HepG2 (cell line): ENCODE results near the gene MFSD12. TPM values are rescaled to one million over a fixed set of nuclear protein-coding genes. Genes with fewer than 3 reads are reported as not detected.

Source experiments
- AGO1 ChIP-seq: fragments of 200-400 bp; formaldehyde crosslinking; IDR thresholded peaks from 2 replicates; pipeline ENCODE4 v1.6.1; 2017; ENCODE audit warnings: mild to moderate bottlenecking, low read depth, low read length, moderate library complexity; ENCODE audit not compliant: poor library complexity, severe bottlenecking
- BRD4 ChIP-seq: sonication (generic); formaldehyde crosslinking; IDR thresholded peaks from 2 replicates; pipeline ENCODE4 v1.4.0; 2020; ENCODE audit warnings: missing genetic modification reagents
- HNRNPH1 ChIP-seq: fragments of 200-400 bp; formaldehyde crosslinking; optimal IDR thresholded peaks from 2 replicates; pipeline ENCODE3; 2017; ENCODE audit warnings: mild to moderate bottlenecking, low read depth, low read length
- PITX1 ChIP-seq: sonication (generic); formaldehyde crosslinking; IDR thresholded peaks from 2 replicates; pipeline ENCODE4 v1.5.1; 2020; ENCODE audit warnings: mild to moderate bottlenecking, missing genetic modification reagents
- REPIN1 ChIP-seq: sonication (generic); formaldehyde crosslinking; IDR thresholded peaks from 2 replicates; pipeline ENCODE4 v1.8.0; 2022; ENCODE audit warnings: missing genetic modification reagents, low read depth, mild to moderate bottlenecking, borderline replicate concordance
- SIN3B ChIP-seq: fragments of 150-350 bp; IDR thresholded peaks from 2 replicates; pipeline ENCODE4 v1.6.1; 2014; ENCODE audit warnings: low read length
- SMARCC2 ChIP-seq: fragments of 450-650 bp; IDR thresholded peaks from 2 replicates; pipeline ENCODE4 v1.6.1; 2017; ENCODE audit warnings: antibody characterized with exemption, mild to moderate bottlenecking
- SOX13 ChIP-seq, 3 experiments: fragments of 450-650 bp in 1 of 3; sonication (generic) in 1 of 3; formaldehyde crosslinking in 1 of 3; IDR thresholded peaks in 2 of 3; conservative IDR thresholded peaks in 1 of 3; 2 replicates each; pipeline versions ENCODE4 v1.5.0 to v1.6.1; 2016 to 2020; ENCODE audit warnings: antibody characterized with exemption in 1 of 3, mild to moderate bottlenecking in 1 of 3, missing compliant biosample characterization in 1 of 3, missing genetic modification reagents in 1 of 3, moderate library complexity in 1 of 3
- SRY ChIP-seq: sonication (generic); formaldehyde crosslinking; IDR thresholded peaks from 2 replicates; pipeline ENCODE4 v1.8.0; 2022; ENCODE audit warnings: mild to moderate bottlenecking, missing genetic modification reagents
- TBX2 ChIP-seq: sonication (generic); formaldehyde crosslinking; IDR thresholded peaks from 2 replicates; pipeline ENCODE4 v1.5.0; 2020; ENCODE audit warnings: missing genetic modification reagents, mild to moderate bottlenecking, borderline replicate concordance
- TSC22D2 ChIP-seq: sonication (generic); formaldehyde crosslinking; IDR thresholded peaks from 2 replicates; pipeline ENCODE4 v1.5.1; 2020; ENCODE audit warnings: missing genetic modification reagents, mild to moderate bottlenecking, borderline replicate concordance
- ZEB1 ChIP-seq: IDR thresholded peaks from 2 replicates; pipeline ENCODE4 v1.6.1; 2012; ENCODE audit warnings: mild to moderate bottlenecking, low read depth, inconsistent platforms; ENCODE audit not compliant: insufficient replicate concordance
- ZNF317 ChIP-seq: sonication (generic); formaldehyde crosslinking; IDR thresholded peaks from 2 replicates; pipeline ENCODE4 v1.5.0; 2020; ENCODE audit warnings: mild to moderate bottlenecking, missing genetic modification reagents
- ZNF747 ChIP-seq: sonication (generic); formaldehyde crosslinking; IDR thresholded peaks from 2 replicates; pipeline ENCODE4 v1.8.1; 2023; ENCODE audit warnings: missing genetic modification reagents, mild to moderate bottlenecking, borderline replicate concordance
- ZNF768 ChIP-seq: sonication (generic); formaldehyde crosslinking; IDR thresholded peaks from 2 replicates; pipeline ENCODE4 v1.4.0; 2020; ENCODE audit warnings: missing genetic modification reagents
- ZNF784 ChIP-seq: sonication (generic); formaldehyde crosslinking; IDR thresholded peaks from 2 replicates; pipeline ENCODE4 v1.5.1; 2020; ENCODE audit warnings: missing genetic modification reagents, mild to moderate bottlenecking, borderline replicate concordance
- polyA plus RNA-seq, 8 experiments: library from polyadenylated mRNA; depleted of rRNA in 3 of 8; stranded (reverse) in 7 of 8; unstranded in 1 of 8; fragments of >200 nt; fragmentation: Illumina TruSeq in 4 of 8; extraction: Trizol in 4 of 8; gene quantifications; 2 replicates each; pipeline versions ENCODE4 v1.2.1 to v1.2.3, GENCODE V29; 2011 to 2016; ENCODE audit warnings: low read depth in 4 of 8, missing spikeins in 1 of 8, mixed read lengths in 1 of 8; ENCODE audit not compliant: insufficient read depth in 1 of 8
- total RNA-seq, 5 experiments: library from RNA; depleted of rRNA; stranded (reverse); fragments of >200 nt; fragmentation: Illumina TruSeq; extraction: Trizol; gene quantifications; 2 replicates each; pipeline ENCODE4 v1.2.3, GENCODE V29; 2016; ENCODE audit warnings: low read depth in 1 of 5
- TF ChIP-seq, protein P1 (sequence below): sonication (generic); formaldehyde crosslinking; conservative IDR thresholded peaks from 2 replicates; pipeline ENCODE4 v1.4.0; 2020; ENCODE audit warnings: missing genetic modification reagents
- TF ChIP-seq, protein P2 (sequence below): sonication (generic); formaldehyde crosslinking; IDR thresholded peaks from 2 replicates; pipeline ENCODE4 v1.4.0; 2020; ENCODE audit warnings: mild to moderate bottlenecking, missing genetic modification reagents
- TF ChIP-seq, protein P3 (sequence below): fragments of 450-650 bp; IDR thresholded peaks from 2 replicates; pipeline ENCODE4 v1.6.1; 2016

Gene MFSD12
- total and polyA plus RNA-seq, 2 of the 13 experiments (the other 11 are each of a cell fraction or from before 2014, with no cell fraction given): 27.2 to 29.1 TPM

GRCh38 chr19:3557461-3558248 is at the start of gene MFSD12 (continued):
- TF ChIP-seq SOX13 (IDR thresholded peaks at IDR 0.05): no peak
- peak in 1 of 2 experiments; percentile 30; a peak in 1 of 4 replicates for TF ChIP-seq SOX13 (CRISPR knock-in tag; conservative IDR thresholded peaks at IDR 0.05 in 1 of 2, IDR thresholded peaks at IDR 0.05 in 1 of 2)
- TF ChIP-seq ZNF317 (CRISPR knock-in tag): no peak
- TF ChIP-seq ZNF784 (CRISPR knock-in tag): 0 out of 2 replicates have a peak, but pooled peaks have one; percentile 39
- no peak for TF ChIP-seq SMARCC2
- TF ChIP-seq REPIN1: peak; percentile 25; the same call in 1 of the 2 replicates
- peak; percentile 43; the same call in 1 of the 2 replicates for TF ChIP-seq PITX1 (CRISPR knock-in tag)
- 0 out of 2 replicates have a peak, but pooled peaks have one; percentile 40 for TF ChIP-seq SRY
- TF ChIP-seq, protein P1, sequence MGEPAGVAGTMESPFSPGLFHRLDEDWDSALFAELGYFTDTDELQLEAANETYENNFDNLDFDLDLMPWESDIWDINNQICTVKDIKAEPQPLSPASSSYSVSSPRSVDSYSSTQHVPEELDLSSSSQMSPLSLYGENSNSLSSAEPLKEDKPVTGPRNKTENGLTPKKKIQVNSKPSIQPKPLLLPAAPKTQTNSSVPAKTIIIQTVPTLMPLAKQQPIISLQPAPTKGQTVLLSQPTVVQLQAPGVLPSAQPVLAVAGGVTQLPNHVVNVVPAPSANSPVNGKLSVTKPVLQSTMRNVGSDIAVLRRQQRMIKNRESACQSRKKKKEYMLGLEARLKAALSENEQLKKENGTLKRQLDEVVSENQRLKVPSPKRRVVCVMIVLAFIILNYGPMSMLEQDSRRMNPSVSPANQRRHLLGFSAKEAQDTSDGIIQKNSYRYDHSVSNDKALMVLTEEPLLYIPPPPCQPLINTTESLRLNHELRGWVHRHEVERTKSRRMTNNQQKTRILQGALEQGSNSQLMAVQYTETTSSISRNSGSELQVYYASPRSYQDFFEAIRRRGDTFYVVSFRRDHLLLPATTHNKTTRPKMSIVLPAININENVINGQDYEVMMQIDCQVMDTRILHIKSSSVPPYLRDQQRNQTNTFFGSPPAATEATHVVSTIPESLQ: no peak
- no peak for TF ChIP-seq ZNF747 (CRISPR knock-in tag)
- no peak for TF ChIP-seq BRD4 (CRISPR knock-in tag)
- TF ChIP-seq SIN3B: no peak
- no peak for TF ChIP-seq HNRNPH1
- TF ChIP-seq TBX2 (CRISPR knock-in tag): peak; percentile 54; the same call in 1 of the 2 replicates
- peak; percentile 47 for TF ChIP-seq AGO1
- TF ChIP-seq ZEB1: no peak
- no peak for TF ChIP-seq TSC22D2 (CRISPR knock-in tag)
- no peak for TF ChIP-seq ZNF768 (CRISPR knock-in tag)
- TF ChIP-seq, protein P2, sequence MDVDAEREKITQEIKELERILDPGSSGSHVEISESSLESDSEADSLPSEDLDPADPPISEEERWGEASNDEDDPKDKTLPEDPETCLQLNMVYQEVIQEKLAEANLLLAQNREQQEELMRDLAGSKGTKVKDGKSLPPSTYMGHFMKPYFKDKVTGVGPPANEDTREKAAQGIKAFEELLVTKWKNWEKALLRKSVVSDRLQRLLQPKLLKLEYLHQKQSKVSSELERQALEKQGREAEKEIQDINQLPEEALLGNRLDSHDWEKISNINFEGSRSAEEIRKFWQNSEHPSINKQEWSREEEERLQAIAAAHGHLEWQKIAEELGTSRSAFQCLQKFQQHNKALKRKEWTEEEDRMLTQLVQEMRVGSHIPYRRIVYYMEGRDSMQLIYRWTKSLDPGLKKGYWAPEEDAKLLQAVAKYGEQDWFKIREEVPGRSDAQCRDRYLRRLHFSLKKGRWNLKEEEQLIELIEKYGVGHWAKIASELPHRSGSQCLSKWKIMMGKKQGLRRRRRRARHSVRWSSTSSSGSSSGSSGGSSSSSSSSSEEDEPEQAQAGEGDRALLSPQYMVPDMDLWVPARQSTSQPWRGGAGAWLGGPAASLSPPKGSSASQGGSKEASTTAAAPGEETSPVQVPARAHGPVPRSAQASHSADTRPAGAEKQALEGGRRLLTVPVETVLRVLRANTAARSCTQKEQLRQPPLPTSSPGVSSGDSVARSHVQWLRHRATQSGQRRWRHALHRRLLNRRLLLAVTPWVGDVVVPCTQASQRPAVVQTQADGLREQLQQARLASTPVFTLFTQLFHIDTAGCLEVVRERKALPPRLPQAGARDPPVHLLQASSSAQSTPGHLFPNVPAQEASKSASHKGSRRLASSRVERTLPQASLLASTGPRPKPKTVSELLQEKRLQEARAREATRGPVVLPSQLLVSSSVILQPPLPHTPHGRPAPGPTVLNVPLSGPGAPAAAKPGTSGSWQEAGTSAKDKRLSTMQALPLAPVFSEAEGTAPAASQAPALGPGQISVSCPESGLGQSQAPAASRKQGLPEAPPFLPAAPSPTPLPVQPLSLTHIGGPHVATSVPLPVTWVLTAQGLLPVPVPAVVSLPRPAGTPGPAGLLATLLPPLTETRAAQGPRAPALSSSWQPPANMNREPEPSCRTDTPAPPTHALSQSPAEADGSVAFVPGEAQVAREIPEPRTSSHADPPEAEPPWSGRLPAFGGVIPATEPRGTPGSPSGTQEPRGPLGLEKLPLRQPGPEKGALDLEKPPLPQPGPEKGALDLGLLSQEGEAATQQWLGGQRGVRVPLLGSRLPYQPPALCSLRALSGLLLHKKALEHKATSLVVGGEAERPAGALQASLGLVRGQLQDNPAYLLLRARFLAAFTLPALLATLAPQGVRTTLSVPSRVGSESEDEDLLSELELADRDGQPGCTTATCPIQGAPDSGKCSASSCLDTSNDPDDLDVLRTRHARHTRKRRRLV (CRISPR knock-in tag): no peak
- TF ChIP-seq, protein P3, sequence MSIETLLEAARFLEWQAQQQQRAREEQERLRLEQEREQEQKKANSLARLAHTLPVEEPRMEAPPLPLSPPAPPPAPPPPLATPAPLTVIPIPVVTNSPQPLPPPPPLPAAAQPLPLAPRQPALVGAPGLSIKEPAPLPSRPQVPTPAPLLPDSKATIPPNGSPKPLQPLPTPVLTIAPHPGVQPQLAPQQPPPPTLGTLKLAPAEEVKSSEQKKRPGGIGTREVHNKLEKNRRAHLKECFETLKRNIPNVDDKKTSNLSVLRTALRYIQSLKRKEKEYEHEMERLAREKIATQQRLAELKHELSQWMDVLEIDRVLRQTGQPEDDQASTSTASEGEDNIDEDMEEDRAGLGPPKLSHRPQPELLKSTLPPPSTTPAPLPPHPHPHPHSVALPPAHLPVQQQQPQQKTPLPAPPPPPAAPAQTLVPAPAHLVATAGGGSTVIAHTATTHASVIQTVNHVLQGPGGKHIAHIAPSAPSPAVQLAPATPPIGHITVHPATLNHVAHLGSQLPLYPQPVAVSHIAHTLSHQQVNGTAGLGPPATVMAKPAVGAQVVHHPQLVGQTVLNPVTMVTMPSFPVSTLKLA: no peak
